Stimulated activated CD4-positive, alpha-beta T cell treated with anti-CD3 and anti-CD28 coated beads, Interleukin-1b, Interleukin-23, amount 100 ng/mL, for 24 hours (primary cell): ENCODE data around the gene CRELD2.

Source experiments
- DNase-seq, 4 experiments: peaks; one replicate each; pipeline ENCODE4 v3.0.0-alpha.2; 2020; ENCODE audit warnings: low read depth in 4 of 4, low spot score in 1 of 4

Gene CRELD2

DNA sequence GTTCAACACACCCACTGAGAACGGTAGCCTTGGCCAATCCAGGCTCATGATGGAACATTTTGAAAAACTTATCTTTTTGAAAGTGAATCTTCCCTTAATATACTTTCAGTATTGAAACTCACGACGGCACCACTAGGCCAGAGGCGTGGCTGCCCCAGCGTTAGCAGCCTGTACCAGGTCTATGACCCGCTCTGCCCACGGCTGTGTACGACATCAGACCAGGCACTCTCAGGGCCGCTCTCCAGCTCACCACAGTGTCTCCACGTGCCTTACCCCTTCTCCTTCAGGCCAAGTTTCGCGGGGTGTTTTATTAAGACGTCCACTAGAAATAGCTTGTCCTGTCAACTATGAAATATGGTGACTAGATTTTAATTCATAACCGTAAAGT, 31.4 kb upstream of the CRELD2 start:
- no peak for DNase-seq

DNA sequence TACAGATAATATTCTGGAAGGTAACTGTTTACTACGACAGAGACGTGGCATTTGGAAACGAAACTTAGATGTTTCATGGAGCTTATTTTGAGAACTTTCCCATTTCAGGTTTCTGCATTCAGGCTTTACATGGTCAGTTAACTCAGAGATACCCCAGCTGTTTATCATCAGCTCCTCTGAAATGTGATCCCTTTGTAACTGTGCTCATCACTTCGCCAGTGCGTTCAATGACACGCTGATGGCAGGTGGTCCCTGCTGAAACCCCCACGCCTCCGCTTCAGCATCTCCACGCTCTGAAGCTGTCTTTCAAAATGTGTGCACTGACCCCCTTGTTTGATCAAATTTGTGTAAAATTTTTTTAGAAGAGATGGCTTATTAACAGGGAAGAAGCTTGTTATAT, 30.7 kb upstream of the CRELD2 start:
- DNase-seq: no peak

DNA sequence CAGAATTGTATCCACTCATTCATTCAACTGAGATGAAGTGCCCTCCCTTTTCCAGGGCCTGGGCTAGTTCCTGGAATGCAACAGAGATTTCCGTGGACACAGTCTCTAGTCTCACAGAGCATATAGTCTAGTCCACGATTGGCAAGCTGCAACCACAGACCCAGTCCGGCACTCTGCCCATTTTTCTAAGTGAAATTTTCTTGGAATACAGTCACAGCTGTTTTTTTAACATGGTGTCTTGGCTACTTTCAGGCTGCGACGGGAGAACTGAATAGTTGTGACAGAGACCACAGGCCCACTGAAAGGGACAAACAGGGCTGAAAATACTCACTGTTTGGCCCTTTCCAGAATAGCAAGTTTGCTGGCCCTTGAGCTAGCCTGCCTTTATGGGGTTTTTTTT, 29.4 kb upstream of the CRELD2 start:
- no peak for DNase-seq

DNA sequence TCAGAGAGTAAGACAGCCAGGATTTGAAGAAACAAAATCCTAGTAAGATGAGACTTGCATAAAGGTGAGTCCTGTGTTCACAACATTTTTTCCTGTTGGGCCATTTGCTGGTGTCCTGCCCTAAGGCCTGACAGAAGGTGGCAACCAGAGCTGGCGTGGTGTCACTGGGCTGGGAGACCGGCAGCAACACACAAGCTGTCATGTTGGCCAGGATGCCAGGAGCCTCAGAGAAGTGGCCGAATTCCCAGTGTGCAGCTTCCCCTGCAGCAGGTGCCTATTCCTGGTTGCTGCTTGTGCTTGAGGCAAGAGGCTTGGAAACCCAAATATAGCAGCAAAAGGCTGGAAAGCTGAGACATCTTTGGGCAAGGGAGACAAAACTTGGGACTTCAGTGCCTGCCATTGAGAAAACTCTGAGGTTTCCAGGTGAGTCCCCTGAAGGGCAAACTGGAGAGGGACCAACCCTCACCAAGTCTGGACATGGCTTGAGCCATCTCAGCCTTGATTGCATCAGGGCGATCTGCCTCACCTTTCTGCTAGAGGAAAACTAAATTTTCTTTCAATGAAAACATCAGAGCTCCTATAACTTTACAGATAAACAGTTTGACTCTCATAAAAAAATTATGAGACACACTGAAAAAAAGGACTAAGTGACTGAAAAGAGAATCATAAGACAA, 26.1 kb upstream of the CRELD2 start:
- DNase-seq: no peak

DNA sequence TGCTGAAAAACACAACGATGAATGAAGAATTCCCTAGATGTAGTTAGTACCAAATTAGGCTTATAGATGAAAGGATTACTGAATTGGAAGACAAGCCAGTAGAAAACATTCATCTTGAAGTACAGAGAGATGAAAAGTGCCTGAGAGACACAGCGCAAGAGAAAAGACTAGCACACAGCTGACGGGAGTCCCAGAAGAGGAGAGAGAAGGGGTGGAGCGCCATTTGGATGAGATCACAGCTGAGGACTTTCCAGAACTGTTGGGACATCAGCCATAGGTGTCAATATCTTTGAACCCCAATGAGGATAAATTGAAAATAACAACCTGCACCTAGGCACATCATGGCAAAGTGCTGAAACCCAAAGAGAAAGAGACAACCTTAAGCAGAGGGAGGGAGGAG, 25.4 kb upstream of the CRELD2 start:
- no peak for DNase-seq

DNA sequence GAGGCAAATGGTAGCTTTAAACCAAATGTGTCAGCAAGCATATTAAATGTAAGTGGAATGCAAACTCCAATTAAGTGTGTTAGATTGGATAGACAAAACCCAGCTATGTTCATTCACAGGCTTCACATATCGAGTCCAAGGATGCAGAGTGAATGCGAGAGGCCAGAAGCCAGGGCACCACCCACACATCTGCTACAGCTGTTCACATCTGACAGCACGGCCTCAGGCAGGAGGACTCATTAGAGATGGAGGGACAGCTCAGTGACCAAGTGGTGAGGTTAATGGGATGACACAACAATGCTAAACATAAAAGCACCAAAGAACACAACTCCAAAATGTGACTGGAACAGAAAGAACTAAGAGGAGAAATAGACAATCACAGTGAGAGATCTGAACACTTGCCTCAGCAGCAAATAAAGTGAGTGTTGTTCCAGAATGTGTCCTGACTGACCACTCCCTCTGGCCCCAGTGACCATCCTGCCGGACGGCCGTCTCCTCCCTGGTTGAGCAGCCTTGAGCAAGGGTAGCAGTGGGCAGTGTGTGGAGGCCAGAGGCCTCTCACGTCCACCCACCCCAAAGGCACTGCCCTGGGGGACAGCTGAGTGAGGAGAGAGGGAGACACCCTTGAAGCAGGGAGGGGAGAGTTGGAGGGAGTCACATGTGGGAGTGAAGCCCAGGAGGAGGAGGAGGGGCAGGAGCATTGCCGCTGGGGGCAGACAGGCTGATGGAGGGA, 23.9 kb upstream of the CRELD2 start:
- DNase-seq: no peak

DNA sequence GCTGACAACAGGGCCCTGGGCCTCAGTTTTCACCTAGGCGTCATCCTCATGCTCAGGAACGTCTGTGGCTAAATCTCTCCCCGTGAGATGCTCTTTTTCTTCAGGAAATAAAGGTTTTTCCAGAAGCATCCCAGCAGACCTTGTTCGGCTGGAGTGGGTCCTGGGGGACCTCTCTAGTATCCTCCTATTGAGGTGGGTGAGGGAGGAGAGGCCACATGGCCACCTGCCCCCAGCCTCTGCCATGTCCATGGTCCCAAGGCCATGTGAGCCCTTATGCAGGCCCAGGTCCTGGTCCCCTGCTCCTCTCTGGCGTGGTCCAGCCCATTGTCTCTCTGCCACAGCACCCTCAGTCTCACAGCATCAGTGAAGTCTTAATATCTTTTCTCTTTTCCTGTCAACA, 22.2 kb upstream of the CRELD2 start:
- DNase-seq: no peak

DNA sequence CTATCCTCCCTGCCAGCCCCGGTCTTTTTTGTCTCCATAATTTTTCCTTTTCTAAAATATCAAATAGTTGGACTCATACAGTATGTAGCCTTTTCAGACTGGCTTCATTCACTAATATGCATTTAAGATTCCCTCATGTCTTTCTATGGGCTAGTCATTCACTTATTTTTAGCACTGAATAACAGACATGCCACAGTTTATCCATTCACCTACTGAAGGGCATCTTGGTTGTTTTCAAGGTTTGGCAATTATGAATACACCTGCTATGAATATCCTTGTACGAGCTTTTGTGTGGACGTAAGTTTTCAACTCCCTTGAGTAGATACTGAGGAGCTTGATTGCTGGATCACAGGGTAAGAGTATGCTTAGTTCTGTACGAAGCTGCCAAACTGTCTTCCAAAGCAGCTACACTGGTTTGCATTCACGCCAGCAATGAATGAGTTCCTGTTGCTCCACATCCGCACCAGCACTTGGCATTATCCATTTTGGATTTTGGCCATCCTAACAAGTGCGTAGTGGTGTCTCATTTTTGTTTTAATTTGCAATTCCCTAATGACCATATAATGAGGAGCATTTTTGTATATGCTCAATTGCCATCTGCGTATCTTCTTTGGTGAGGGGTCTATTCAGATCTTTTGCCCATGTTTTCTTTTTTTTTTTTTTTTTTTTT, 21.3 kb upstream of the CRELD2 start:
- no peak for DNase-seq

DNA sequence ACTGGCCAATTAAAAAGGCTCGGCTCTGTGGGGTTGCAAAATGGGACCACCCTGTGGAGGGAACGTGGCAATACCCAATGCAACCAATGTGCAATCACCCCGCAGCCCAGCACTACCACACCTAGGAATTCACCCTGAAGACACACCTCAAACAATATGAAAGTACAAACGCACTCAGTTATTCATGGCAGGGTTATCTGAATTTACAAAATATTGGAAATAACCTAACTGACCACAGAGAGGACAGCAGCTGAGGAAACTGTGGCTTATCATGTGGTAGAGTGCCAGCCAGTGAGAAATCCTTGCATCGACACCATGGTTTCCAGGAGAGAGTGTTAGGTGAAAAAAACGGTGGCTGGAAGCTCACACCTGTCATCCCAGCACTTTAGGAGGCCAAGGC, 18.9 kb upstream of the CRELD2 start:
- no peak for DNase-seq

DNA sequence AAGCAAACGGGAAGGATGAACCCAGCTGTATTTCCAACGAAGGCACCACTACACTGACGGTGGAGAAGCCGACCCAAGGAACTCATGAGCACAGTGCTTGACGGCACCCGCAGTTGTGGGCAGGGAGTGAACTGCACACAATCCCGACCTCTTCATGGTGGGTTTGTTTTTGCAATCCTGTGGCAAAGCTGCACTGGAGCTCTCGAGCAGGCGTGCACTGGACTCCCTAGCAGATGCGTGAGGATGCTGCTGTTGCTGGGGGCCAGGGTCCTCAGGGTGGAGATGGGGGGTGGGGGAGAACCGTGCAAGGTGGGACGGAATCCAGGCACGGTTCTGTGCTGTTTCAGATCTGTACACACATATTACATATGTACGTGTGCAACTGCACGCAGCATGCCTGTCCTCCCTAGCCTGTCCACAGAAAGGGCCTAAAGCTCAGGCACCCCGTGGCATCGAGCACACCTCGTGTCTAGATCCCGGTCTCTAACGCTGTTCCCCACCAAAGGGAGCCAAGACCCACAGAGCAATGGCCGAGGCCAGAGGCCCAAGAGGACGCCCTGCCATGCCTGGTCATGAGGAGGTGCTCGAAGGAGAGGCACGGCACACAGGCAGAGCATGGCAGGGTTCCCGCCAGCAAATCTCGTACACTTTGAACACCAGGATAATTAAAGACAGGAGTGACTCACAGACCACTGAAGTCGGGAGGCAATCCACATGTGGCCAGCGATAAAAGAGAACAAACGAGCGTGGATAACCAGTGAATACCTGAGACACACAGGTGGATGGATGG, 17.8 kb upstream of the CRELD2 start:
- DNase-seq: no peak

DNA sequence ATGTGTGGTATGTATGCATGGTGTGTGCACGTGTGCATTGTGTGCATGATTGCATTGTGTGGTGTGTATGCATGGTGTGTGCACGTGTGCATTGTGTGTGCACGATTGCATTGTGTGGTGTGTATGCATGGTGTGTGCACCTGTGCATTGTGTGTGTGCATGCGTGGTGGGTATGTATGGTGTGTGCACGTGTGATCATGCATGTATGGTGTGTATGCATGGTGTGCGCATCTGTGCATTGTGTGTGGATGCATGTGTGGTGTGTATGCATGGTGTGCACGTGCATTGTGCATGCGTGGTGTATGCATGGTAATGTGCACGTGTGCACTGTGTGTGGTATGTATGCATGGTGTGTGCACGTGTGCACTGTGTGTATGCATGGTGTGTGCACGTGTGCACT, 17.0 kb upstream of the CRELD2 start:
- no peak for DNase-seq

DNA sequence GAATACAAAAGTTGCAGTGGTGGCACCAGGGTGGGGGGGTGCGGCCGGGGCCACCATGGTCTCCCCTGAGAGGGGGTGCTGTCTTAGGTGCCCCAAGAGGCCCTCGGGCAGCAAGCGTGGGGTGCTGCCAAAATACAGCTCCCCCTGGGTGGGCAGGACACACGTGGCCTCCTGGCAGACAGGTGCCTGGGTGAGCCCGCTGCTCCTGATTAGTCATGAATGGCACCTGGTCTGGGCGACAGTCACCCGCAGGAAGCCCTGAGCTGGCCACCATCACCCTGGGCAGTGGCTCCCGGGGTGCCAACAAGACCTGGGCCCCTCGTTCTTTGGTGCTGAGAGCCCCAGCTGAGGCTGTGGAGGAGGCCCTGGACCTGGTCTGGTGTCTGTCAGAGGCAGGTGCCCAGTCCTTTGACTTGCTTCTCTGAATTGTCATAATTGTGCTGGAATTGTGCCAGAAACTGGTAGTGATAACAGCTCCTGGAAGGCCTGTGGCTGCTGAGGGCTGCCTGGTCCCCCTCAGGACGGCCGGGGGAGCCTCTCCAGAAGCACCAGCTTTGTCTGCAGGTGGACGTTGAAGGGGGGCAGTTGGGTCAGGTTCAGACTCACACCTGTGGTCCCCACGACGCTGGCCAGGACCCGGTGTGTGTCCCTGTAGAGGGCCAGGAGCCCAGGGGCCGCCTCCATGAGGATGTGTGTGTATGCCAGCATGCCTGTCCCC, 15.0 kb upstream of the CRELD2 start:
- DNase-seq: no peak

DNA sequence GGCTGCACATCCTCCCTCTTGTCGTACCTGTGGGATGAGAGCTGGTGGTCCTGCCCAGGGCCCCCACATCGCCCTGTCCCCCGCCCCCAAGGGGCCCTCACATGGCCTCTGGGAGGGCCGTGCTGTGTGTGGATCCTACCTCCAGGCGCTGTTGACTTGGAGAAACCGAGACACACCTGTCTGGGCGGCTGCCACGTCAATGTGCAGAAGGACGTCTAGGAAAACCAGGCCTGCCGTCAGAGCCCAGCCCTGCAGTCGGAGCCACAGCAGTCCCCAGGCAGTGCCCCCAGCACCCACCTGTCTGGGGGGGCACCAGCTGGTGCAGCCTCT, 14.4 kb upstream of the CRELD2 start:
- no peak for DNase-seq

DNA sequence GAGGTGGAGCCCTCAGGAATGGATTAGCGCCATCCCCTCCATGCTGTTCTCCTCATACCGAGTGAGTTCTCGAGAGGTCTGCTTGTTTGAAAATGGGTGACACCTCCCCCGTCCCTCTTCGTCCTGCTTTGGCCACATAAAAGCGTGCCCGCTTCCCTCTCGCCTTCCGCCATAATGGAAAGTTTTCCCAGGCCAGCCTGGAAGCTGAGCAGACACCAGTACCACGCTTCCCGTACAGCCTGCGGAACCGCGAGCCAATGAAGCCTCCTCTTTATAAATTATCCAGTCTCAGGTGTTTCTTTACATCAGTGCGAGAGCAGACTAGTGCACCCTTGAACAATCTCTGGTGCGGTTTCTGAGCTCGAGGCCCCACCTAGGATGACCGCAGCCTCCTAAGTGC, 13.0 kb upstream of the CRELD2 start:
- no peak for DNase-seq

DNA sequence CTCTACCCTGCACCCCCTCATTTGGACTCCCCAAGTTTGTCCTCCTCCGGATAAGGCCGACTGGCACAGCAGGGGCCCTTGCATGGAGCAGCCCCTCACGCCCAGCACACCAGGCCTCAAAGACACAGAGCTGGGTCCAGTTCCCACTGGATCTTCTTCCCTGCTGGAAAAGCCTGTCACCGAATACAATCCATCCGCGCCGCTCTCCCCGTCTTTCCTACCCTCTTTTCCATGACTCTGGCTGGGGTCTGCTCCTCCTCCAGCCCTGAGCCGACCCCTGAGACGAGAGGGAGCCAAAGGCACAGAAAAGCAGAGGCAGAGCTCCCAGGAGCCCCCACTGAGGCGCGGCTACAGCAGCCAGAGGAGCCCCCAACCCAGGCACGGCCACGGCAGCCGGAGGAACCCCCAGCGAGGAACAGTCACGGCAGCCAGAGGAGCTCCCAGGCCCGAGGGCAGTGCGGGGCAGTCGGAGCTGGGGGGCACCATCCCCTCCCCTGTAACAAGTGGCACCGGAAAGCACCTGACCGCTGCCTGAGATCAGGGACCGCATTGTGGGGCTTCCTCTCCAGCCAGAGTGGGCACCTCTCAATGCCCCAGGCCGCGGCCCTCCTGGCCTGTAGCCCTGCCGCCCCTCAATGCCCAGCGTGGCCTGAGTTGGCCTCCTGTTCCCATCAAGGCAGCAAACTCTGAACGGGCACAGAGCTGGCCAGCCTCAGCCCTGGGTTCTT, 12.2 kb upstream of the CRELD2 start:
- no peak for DNase-seq

DNA sequence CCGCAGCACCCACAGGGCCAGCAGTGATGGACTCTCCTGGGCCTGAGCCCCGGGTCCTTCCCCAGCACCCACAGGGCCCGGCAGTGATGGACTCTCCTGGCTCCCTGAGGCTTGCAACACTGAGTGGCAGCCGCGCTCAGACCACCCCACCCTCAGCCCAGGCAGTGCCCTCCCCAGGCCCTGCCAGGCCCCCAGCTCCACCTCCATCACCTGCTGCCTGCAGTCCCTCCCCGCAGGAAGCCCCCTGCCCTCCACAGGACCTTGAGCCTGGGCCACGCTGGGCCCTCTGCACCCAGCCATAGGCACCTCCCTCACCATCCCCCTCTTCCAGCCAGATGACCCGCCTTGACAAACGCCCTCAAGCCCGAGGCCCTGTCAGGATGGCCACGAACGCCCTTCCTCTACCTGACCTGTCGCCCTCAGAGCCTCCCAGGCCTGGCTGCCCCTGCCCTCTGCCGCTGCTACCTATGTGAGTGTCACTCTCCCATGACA, 11.6 kb upstream of the CRELD2 start:
- no peak for DNase-seq

DNA sequence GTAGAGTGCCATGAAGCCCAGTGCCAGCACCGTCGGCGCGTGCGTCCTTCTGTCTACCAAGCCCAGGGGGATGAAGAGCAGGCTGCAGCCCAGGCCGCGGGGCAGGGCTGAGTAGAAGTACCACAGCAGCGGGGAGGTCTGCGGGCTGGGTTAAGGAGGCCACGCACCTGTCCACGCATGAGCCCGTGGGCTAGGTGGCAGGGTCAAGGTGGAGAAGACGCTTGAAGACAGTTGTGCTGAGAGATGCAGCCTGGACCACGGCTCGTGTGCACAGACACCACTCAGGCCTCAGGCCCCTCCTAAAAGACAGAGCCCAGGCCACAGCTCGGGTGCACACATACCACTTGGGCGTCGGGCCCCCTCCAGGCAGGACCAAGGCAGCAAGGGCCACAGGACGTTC, 10.6 kb upstream of the CRELD2 start:
- no peak for DNase-seq

DNA sequence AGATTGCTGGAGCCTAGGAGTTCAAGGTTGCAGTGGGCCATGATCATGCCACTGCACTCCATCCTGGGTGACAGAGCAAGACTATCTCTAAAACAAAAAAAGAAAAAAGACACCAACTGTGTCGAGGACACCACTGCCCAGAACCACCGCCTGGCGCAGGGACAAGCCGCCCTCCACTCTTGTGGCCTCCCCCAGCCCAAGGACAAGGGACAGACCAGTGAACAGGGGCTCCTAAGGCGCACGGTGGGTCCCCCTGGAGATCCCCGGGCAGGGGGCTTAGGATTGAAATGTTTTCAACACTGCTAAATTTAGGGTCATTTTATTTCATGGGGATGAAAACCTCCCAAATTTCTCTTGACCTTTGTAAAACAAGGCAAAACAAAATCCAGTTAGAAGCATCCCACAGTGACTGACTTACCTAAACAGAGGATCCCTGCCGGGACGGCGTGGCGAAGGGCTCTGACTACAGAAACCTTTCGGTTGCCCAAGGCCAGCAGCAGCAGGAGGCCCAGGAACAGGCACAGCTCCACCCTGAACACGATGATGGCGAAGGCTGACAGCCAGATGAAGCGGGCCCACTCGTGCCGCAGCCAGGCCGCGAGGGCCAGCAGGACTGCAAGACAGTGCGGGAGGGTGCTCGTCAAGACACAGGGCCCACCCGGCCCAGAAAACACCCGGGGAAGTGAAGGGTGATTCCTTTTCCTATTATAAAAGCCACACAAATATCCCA, 8.8 kb upstream of the CRELD2 start:
- DNase-seq: no peak

DNA sequence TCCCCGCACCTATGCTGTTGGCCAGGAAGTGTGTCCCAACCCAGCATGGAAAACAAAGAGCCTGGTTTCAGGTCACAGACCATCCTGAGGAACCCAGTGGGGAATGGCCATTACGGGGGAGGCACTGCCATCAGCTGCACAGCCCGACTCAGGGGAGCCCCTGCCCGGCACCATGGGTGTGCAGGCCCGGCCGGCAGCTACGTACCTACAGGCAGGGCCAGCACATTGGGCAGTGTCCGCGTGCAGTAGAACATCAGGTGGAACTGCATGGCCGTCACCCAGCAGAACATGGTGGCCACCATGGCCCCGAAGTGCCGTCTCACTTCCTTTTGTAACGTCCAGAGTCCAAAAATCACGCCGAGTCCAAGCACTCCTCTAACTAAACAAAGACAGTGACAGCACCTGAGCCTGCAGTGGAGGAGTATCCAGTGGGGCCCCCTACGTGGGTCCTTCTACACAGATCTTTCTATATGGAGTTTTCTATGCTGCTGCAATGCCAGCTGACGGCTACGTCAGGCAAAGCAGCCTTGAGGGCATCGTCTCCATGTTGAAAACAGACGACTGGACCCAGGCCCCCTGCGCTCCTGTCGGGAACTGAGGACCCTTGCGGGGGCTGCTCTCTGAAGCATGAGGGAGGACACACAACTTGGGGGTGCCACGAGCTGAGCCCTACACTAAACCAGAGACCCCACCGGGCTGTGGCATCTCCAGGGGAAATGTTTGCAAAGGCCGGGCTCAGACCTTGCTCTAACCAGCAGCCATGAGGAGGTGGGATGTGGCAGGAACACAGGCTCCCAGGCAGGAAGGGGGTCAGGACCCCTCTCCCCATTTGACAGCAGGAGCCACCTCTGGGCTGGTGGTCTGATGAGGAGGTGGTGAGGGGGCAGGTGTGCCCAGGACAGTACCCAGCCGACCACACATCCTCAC, 7.9 kb upstream of the CRELD2 start:
- no peak for DNase-seq
